GM21381 (cell line): ENCODE results near the gene METTL26.

ENCODE experiments used
- ATAC-seq: cut with Tn5 transposase; IDR thresholded peaks from one replicate; pipeline ENCODE4 v1.9.1; 2021; ENCODE audit warnings: mild to moderate bottlenecking, moderate library complexity; ENCODE audit not compliant: unreplicated experiment

The METTL26 gene

GRCh38 chr16:586047-586644 is 50.0 kb downstream of the METTL26 start:
- ATAC-seq, result no peak

GRCh38 chr16:585351-585750 is 50.8 kb downstream of the METTL26 start:
- no peak for ATAC-seq
